ENCODE measurements around the gene DAP. TPM values are rescaled to one million over a fixed set of nuclear protein-coding genes. Genes with fewer than 3 reads are reported as not detected.

DAP gene
- polyA plus RNA-seq, 3 donors: 60.9 to 69.0 (median 62.3) TPM

- Histone ChIP-seq H3K27ac (ENCODE audit: low read depth in 1 of 2, low read length in 2 of 2) (no peak overlapping the region), H3K36me3 (replicated peaks in 1 of 2; ENCODE audit: control insufficient read depth in 1 of 2, insufficient read depth in 2 of 2, low read length in 2 of 2) (peaks cover 3 to 49% of the 10 kb centered on the region in 2 donors), H3K4me3 (replicated peaks in 1 of 3; ENCODE audit: low read depth in 2 of 3, low read length in 3 of 3) (no peak overlapping the region), H3K79me2 (ENCODE audit: insufficient read depth, low read length) (peaks cover 74% of the 10 kb centered on the region), H3K4me1 (ENCODE audit: control insufficient read depth in 1 of 2, insufficient read depth in 2 of 2, low read length in 2 of 2) (no peaks in the 10 kb centered on the region), H3K9ac (ENCODE audit: insufficient read depth, low read length, poor library complexity, severe bottlenecking) (no peak overlapping the region), H2AFZ (ENCODE audit: insufficient read depth, low read depth, low read length, poor library complexity, severe bottlenecking) (no peak overlapping the region), H4K20me1 (ENCODE audit: insufficient read depth, low read length) (peaks cover 73% of the 10 kb centered on the region), H3K9me3 (replicated peaks in 1 of 2; ENCODE audit: control insufficient read depth in 1 of 2, insufficient read depth in 1 of 2, low read length in 2 of 2) (no peaks in the 10 kb centered on the region), H3K4me2 (replicated peaks; ENCODE audit: extremely low read depth, low read length, poor library complexity, severe bottlenecking) (no peak overlapping the region), H3K27me3 (ENCODE audit: control insufficient read depth in 2 of 2, insufficient read depth in 2 of 2, low read length in 2 of 2) (no peaks in the 10 kb centered on the region)
- no CpG with 5 or more reads among the region's 7 CpGs for WGBS (ENCODE audit: insufficient coverage)
- intact Hi-C loops (cut with micrococcal nuclease): loop anchor here (10.0 kb wide), 2 partner anchors 159 to 241 kb away; no protein-coding TSS in a partner anchor
- peak overlapping the region in 3 of 7 donors; percentile 27 to 68 (median 32) for H3K27ac Mint-ChIP-seq
- no peaks in the 10 kb centered on the region for H3K9me3 Mint-ChIP-seq
- peaks cover 0 to 3% (median 0%) of the 10 kb centered on the region in 3 donors for H3K27me3 Mint-ChIP-seq (ENCODE audit: low read depth in 3 of 3)
- H3K4me1 Mint-ChIP-seq: peaks cover 12% of the 10 kb centered on the region
- H3K4me3 Mint-ChIP-seq: no peak overlapping the region
- H3K36me3 Mint-ChIP-seq: peaks cover 38 to 42% of the 10 kb centered on the region in 2 donors
- DNase-seq: peak in 2 of 3 donors; percentile 10 to 36
- no peak for TF ChIP-seq CTCF (IDR thresholded peaks at IDR 0.05)
Observed at GRCh38 chr5:10695759-10696543, 65.1 kb downstream of the DAP start.

- Mint-ChIP-seq H3K4me3 (no peak overlapping the region), H3K27me3 (ENCODE audit: low read depth in 3 of 3) (peaks cover 0 to 3% (median 0%) of the 10 kb centered on the region in 3 donors), H3K27ac (peak overlapping the region in 3 of 7 donors; percentile 28 to 70 (median 38)), H3K4me1 (peaks cover 12% of the 10 kb centered on the region), H3K36me3 (peaks cover 41% of the 10 kb centered on the region in 2 donors), H3K9me3 (no peaks in the 10 kb centered on the region)
- peak; percentile 77 for TF ChIP-seq CTCF (IDR thresholded peaks at IDR 0.05)
- Histone ChIP-seq H3K4me3 (replicated peaks in 1 of 3; ENCODE audit: low read depth in 2 of 3, low read length in 3 of 3) (no peak overlapping the region), H2AFZ (ENCODE audit: insufficient read depth, low read depth, low read length, poor library complexity, severe bottlenecking) (no peak overlapping the region), H4K20me1 (ENCODE audit: insufficient read depth, low read length) (peaks cover 67% of the 10 kb centered on the region), H3K36me3 (replicated peaks in 1 of 2; ENCODE audit: control insufficient read depth in 1 of 2, insufficient read depth in 2 of 2, low read length in 2 of 2) (peaks cover 3 to 46% of the 10 kb centered on the region in 2 donors), H3K27me3 (ENCODE audit: control insufficient read depth in 2 of 2, insufficient read depth in 2 of 2, low read length in 2 of 2) (no peaks in the 10 kb centered on the region), H3K27ac (ENCODE audit: low read depth in 1 of 2, low read length in 2 of 2) (no peak overlapping the region), H3K4me2 (replicated peaks; ENCODE audit: extremely low read depth, low read length, poor library complexity, severe bottlenecking) (no peak overlapping the region), H3K4me1 (ENCODE audit: control insufficient read depth in 1 of 2, insufficient read depth in 2 of 2, low read length in 2 of 2) (no peaks in the 10 kb centered on the region), H3K9ac (ENCODE audit: insufficient read depth, low read length, poor library complexity, severe bottlenecking) (no peak overlapping the region), H3K79me2 (ENCODE audit: insufficient read depth, low read length) (peaks cover 66% of the 10 kb centered on the region), H3K9me3 (replicated peaks in 1 of 2; ENCODE audit: control insufficient read depth in 1 of 2, insufficient read depth in 1 of 2, low read length in 2 of 2) (no peaks in the 10 kb centered on the region)
- intact Hi-C loops (cut with micrococcal nuclease): loop anchor here (10.0 kb wide), 2 partner anchors 160 to 240 kb away; no protein-coding TSS in a partner anchor
- peak; percentile 49 to 70 (median 59) for DNase-seq
- WGBS (ENCODE audit: insufficient coverage): 5% methylated on average over 9 of the region's 14 CpGs
Observed at GRCh38 chr5:10695055-10695649, 65.9 kb downstream of the DAP start.
